GM12874 (cell line): ENCODE measurements around the gene GUCY2C.

Experiments used
- TF ChIP-seq, protein P1 (sequence below): IDR thresholded peaks from 2 replicates; pipeline ENCODE4 v1.5.1; 2011; ENCODE audit warnings: low read depth, mild to moderate bottlenecking, control low read depth, low read length, moderate library complexity; ENCODE audit not compliant: insufficient read depth

The GUCY2C gene

DNA sequence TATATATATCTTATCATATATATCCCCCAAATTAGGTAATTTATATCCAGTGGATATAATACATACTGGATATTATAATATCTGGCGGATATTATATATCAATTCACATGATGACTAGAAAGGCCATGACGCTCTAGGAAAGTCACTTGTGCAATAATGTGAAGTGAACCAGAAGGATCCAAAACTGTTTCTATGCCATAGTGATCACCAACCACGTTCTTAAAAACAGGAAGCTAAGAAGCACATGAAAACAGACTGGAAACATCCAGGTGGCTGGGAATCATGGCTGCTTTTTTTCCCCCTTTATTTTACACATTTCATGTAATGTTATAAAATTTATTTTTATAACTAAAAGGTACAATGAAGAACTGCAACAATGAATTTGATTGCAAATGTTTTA is 1.4 kb downstream of the GUCY2C start:
- TF ChIP-seq, protein P1, sequence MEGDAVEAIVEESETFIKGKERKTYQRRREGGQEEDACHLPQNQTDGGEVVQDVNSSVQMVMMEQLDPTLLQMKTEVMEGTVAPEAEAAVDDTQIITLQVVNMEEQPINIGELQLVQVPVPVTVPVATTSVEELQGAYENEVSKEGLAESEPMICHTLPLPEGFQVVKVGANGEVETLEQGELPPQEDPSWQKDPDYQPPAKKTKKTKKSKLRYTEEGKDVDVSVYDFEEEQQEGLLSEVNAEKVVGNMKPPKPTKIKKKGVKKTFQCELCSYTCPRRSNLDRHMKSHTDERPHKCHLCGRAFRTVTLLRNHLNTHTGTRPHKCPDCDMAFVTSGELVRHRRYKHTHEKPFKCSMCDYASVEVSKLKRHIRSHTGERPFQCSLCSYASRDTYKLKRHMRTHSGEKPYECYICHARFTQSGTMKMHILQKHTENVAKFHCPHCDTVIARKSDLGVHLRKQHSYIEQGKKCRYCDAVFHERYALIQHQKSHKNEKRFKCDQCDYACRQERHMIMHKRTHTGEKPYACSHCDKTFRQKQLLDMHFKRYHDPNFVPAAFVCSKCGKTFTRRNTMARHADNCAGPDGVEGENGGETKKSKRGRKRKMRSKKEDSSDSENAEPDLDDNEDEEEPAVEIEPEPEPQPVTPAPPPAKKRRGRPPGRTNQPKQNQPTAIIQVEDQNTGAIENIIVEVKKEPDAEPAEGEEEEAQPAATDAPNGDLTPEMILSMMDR = no peak

DNA sequence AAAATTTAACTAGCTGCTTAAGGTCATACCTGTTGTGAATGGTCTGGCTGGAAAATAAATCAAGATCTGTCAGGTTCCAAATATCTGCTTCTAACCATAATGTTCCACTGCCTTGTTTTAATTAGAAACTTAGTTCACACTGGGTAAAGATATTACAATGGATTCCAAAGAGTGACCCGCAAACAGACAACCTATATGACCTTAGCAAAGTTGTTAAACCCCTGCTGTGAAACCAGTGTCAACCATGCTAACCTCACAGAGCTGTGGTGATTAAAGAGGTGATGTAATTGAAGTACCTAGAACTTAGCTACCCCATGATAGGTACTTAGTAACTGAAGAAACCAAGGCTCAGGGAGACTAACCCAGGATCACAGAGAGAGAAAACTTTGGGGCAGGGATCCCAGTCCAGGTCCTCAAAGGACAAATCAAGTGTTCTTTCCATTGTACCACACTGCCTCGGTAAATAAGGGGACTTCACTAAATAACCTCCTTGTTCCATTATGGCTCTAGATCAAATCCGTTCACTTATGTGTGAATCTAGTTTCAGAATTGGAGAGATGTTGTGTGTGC is 2.2 kb downstream of the GUCY2C start:
- TF ChIP-seq, protein P1 = no peak

DNA sequence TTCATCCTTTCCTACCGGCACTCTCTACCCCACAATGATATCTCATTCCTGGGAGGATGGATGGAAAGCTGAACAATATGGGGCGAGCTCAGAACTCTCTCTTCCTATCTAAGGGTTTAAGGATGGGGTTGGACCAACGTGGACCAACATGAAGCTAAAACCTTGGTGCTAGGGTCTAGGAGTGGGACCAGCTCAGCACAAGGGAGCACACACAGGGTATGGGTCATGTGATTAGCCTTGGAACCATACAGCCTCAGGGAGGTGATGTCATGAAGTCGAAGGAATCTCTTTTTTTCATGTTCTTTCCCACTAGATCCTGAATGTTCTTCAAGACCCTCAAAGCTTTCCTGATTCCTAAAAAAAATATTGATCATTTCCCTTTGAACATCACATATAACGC is 3.3 kb downstream of the GUCY2C start:
- TF ChIP-seq, protein P1 = no peak

DNA sequence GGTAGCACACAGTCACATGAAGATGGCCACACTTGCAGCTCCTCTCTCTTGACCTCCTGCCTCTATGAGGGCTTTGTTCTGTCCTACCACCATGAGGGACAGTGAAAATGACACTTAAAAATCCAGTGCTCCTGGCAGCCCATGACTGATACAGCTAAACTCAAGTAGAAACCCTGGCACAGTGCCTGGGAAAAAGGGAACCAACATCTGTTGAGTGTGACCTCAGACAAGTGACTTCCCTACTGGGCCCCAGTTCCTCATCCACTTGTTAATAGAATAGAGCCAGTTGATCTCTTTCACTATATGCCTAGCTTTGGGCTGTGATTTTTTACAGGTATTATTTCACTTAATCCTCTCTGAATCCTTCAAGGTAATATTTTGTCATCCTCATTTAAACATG is 4.8 kb downstream of the GUCY2C start:
- TF ChIP-seq, protein P1 = no peak

- TF ChIP-seq, protein P1 = no peak
Measured at GRCh38 chr12:14689996-14690395, 6.4 kb downstream of the GUCY2C start.

- TF ChIP-seq, protein P1 = no peak
Measured at GRCh38 chr12:14689144-14689543, 7.3 kb downstream of the GUCY2C start.

- TF ChIP-seq, protein P1 = no peak
Measured at GRCh38 chr12:14681625-14682024, 14.8 kb downstream of the GUCY2C start.
